A204.1 (cell line): ENCODE measurements around the gene AKR1B15.

Experiments
- FAIRE-seq: peaks from 2 replicates; lab custom pipeline; 2012; peaks lifted over from hg19 to GRCh38; lab: Jason Lieb, UNC

AKR1B15 gene

GRCh38 chr7:134618756-134619530 lies 70.0 kb downstream of the AKR1B15 start:
- no peak for FAIRE-seq

GRCh38 chr7:134619627-134620331 lies 70.9 kb downstream of the AKR1B15 start:
- FAIRE-seq, result no peak

- no peak for FAIRE-seq
These were observed 73.5 kb downstream of the AKR1B15 start for GRCh38 chr7:134622303-134622995.

GRCh38 chr7:134623193-134623592 lies 74.3 kb downstream of the AKR1B15 start:
- FAIRE-seq, result no peak

GRCh38 chr7:134625550-134625949 lies 76.6 kb downstream of the AKR1B15 start:
- FAIRE-seq, result no peak

- no peak for FAIRE-seq
These were observed 78.3 kb downstream of the AKR1B15 start for GRCh38 chr7:134627109-134627774.

- FAIRE-seq, result no peak
These were observed 78.9 kb downstream of the AKR1B15 start for GRCh38 chr7:134627775-134628153.

- FAIRE-seq, result no peak
These were observed 80.5 kb downstream of the AKR1B15 start for GRCh38 chr7:134629445-134629844.
